Trophoblast cell (in vitro differentiated cells and primary cell): ENCODE results near the gene MND1.

Source experiments
- DNase-seq, 2 donors: peaks; one replicate each; pipeline ENCODE4 v3.0.0-alpha.2; 2016
- H2AFZ ChIP-seq: 2 replicates; pipeline ENCODE4 v1.6.1; 2013; ENCODE audit warnings: low read length, moderate library complexity, mild to moderate bottlenecking; ENCODE audit not compliant: insufficient read depth, poor library complexity
- H2AK5ac ChIP-seq: 2 replicates; pipeline ENCODE4 v1.6.1; 2013; ENCODE audit warnings: mild to moderate bottlenecking, low read length
- H2BK120ac ChIP-seq: 2 replicates; pipeline ENCODE4 v1.6.1; 2013; ENCODE audit warnings: low read length, mild to moderate bottlenecking, moderate library complexity; ENCODE audit not compliant: insufficient read depth, poor library complexity
- H2BK12ac ChIP-seq: 2 replicates; pipeline ENCODE4 v1.6.1; 2013; ENCODE audit warnings: mild to moderate bottlenecking, low read length, moderate library complexity
- H2BK5ac ChIP-seq: 2 replicates; pipeline ENCODE4 v1.6.1; 2013; ENCODE audit warnings: low read length, low read depth, moderate library complexity, mild to moderate bottlenecking; ENCODE audit not compliant: poor library complexity
- H3K14ac ChIP-seq: 2 replicates; pipeline ENCODE4 v1.6.1; 2013; ENCODE audit warnings: mild to moderate bottlenecking, low read length
- H3K18ac ChIP-seq: 2 replicates; pipeline ENCODE4 v1.6.1; 2013; ENCODE audit warnings: mild to moderate bottlenecking, low read length
- H3K23ac ChIP-seq: 2 replicates; pipeline ENCODE4 v1.6.1; 2013; ENCODE audit warnings: low read length
- H3K27ac ChIP-seq: 2 replicates; pipeline ENCODE4 v1.5.1; 2013; ENCODE audit warnings: low read depth, mild to moderate bottlenecking, inconsistent platforms, low read length, moderate library complexity
- H3K27me3 ChIP-seq: 2 replicates; pipeline ENCODE4 v1.6.1; 2013; ENCODE audit warnings: inconsistent platforms, mild to moderate bottlenecking, low read length, moderate library complexity; ENCODE audit not compliant: insufficient read depth
- H3K36me3 ChIP-seq, 2 experiments: 1 replicate in 1 of 2; 2 replicates in 1 of 2; pipeline ENCODE4 v1.6.1; 2013; ENCODE audit warnings: low read length in 2 of 2, mild to moderate bottlenecking in 2 of 2, moderate library complexity in 1 of 2; ENCODE audit not compliant: insufficient read depth in 2 of 2, control insufficient read depth in 1 of 2
- H3K4ac ChIP-seq: 2 replicates; pipeline ENCODE4 v1.6.1; 2013; ENCODE audit warnings: low read depth, mild to moderate bottlenecking, low read length, moderate library complexity
- H3K4me1 ChIP-seq, 2 experiments: 1 replicate in 1 of 2; 2 replicates in 1 of 2; pipeline ENCODE4 v1.6.1; 2013; ENCODE audit warnings: low read length in 2 of 2, mild to moderate bottlenecking in 2 of 2, moderate library complexity in 1 of 2; ENCODE audit not compliant: insufficient read depth in 2 of 2, control insufficient read depth in 1 of 2
- H3K4me2 ChIP-seq: 2 replicates; pipeline ENCODE4 v1.6.1; 2013; ENCODE audit warnings: inconsistent platforms, mild to moderate bottlenecking, low read length, moderate library complexity
- H3K4me3 ChIP-seq: 2 replicates; pipeline ENCODE4 v1.5.1; 2013; ENCODE audit warnings: mild to moderate bottlenecking, low read depth, low read length, inconsistent platforms
- H3K79me1 ChIP-seq: one replicate; pipeline ENCODE4 v1.6.1; 2013; ENCODE audit warnings: low read length
- H3K79me2 ChIP-seq: 2 replicates; pipeline ENCODE4 v1.6.1; 2013; ENCODE audit warnings: low read length, mild to moderate bottlenecking; ENCODE audit not compliant: control insufficient read depth, insufficient read depth, poor library complexity
- H3K9ac ChIP-seq: 2 replicates; pipeline ENCODE4 v1.6.1; 2013; ENCODE audit warnings: mild to moderate bottlenecking, low read length
- H3K9me3 ChIP-seq: 2 replicates; pipeline ENCODE4 v1.6.1; 2013; ENCODE audit warnings: low read depth, mild to moderate bottlenecking, control low read depth, inconsistent platforms, low read length; ENCODE audit not compliant: insufficient read depth
- H4K12ac ChIP-seq: 2 replicates; pipeline ENCODE4 v1.6.1; 2013; ENCODE audit warnings: low read depth, mild to moderate bottlenecking, low read length, moderate library complexity
- H4K8ac ChIP-seq: 2 replicates; pipeline ENCODE4 v1.6.1; 2013; ENCODE audit warnings: low read depth, mild to moderate bottlenecking, low read length, moderate library complexity
- H4K91ac ChIP-seq: one replicate; pipeline ENCODE4 v1.6.1; 2013; ENCODE audit warnings: low read depth, mild to moderate bottlenecking, low read length, moderate library complexity
- WGBS: extraction: QIAGEN DNeasy Blood & Tissue Kit; methylation state at CpG from one replicate; pipeline ENCODE4 v1.1.7; 2013; ENCODE audit warnings: missing lambda C conversion rate; ENCODE audit not compliant: insufficient read length, insufficient coverage; ENCODE audit errors: extremely low coverage; 5-methylcytosine and 5-hydroxymethylcytosine counted together

Gene MND1

DNA sequence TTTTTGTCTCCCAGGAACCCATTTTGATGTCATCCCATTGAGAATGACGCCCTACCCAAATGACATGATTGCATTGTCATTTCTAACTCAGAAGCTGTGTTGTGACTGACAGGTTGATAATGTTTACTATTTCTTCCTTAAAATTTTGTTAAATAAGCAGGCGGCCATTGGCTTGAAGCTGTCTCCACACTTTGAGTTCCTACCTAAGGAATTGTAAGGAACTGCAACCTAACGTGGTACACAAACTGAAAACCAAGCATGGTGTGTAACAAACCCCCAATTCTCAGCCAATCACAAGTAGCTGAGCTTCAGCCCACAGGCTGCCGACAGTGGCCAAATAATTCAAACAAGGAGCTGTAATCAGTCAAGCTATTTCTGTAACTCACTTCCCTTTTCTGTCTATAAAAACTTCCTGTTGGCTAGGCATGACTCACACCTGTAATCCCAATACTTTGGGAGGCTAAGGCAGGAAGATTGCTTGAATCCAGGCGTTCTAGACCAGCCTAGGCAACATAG is 2.9 kb upstream of the MND1 start:
- Histone ChIP-seq H3K23ac (no peak overlapping the region), H2BK5ac (no peak overlapping the region), H2BK120ac (no peak overlapping the region), H3K4me1 (peaks cover 2 to 3% of the 10 kb centered on the region in 2 experiments), H4K91ac (no peak overlapping the region), H3K4ac (no peak overlapping the region), H4K12ac (no peak overlapping the region), H3K4me2 (no peak overlapping the region), H3K79me2 (peaks cover 5% of the 10 kb centered on the region), H3K9me3 (no peaks in the 10 kb centered on the region), H3K9ac (no peak overlapping the region), H2AFZ (no peak overlapping the region), H3K36me3 (no peaks in the 10 kb centered on the region), H2BK12ac (no peak overlapping the region), H3K18ac (no peak overlapping the region), H3K27me3 (no peaks in the 10 kb centered on the region), H3K27ac (no peak overlapping the region), H3K4me3 (no peak overlapping the region), H3K14ac (no peak overlapping the region), H2AK5ac (no peak overlapping the region), H3K79me1 (peaks cover 6% of the 10 kb centered on the region), H4K8ac (no peak overlapping the region)
- WGBS = no CpG with 5 or more reads among the region's 5 CpGs
- peak in 1 of 2 donors; percentile 6 for DNase-seq

DNA sequence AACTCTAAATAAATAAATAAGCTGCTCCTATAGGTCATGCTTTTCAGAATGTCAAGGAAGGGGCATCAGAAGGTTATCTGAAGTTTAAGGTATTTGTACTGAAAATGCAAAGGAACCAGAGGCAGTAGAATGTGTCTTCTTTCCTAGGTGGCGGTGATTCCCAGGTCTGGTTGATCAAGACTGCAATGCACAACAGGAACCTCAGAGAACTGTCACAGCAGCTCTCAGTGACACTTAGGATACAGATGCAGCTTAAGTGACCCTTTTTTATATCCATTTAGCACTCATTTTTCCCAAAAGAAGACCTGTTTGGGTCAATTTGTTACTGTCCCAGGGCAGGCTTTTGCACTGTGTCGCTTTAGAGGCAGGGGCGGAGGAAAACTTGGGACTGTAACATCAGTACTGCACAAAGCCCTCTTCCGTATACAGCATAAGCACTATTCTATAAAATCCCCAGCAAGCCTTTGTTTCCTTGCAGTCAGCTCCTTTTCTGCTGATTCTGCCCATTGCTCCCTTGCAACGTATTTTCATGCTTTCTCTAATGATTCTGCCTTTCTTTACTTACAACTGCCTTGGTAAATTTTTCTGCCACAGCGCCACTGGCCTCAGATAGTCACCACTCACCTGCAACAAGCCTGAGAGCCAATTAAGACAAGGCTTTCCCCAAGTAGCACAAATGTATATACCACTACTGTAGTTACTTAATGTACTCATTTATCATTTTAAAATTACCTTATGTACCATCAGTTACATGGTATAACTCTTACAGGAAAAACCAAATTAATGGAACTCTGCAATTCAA is 1.5 kb upstream of the MND1 start:
- Histone ChIP-seq H3K4me2 (no peak overlapping the region), H2BK120ac (no peak overlapping the region), H3K27ac (no peak overlapping the region), H3K4me3 (no peak overlapping the region), H3K27me3 (no peaks in the 10 kb centered on the region), H4K12ac (no peak overlapping the region), H3K9me3 (no peaks in the 10 kb centered on the region), H2BK5ac (no peak overlapping the region), H2AFZ (no peak overlapping the region), H3K4me1 (peaks cover 2 to 3% of the 10 kb centered on the region in 2 experiments), H4K8ac (no peak overlapping the region), H3K9ac (no peak overlapping the region), H2AK5ac (no peak overlapping the region), H3K14ac (no peak overlapping the region), H4K91ac (no peak overlapping the region), H3K23ac (no peak overlapping the region), H3K79me1 (peaks cover 6% of the 10 kb centered on the region), H3K36me3 (no peaks in the 10 kb centered on the region), H3K18ac (no peak overlapping the region), H3K79me2 (peaks cover 5% of the 10 kb centered on the region), H3K4ac (no peak overlapping the region), H2BK12ac (no peak overlapping the region)
- no peak for DNase-seq
- no CpG with 5 or more reads among the region's 6 CpGs for WGBS

DNA sequence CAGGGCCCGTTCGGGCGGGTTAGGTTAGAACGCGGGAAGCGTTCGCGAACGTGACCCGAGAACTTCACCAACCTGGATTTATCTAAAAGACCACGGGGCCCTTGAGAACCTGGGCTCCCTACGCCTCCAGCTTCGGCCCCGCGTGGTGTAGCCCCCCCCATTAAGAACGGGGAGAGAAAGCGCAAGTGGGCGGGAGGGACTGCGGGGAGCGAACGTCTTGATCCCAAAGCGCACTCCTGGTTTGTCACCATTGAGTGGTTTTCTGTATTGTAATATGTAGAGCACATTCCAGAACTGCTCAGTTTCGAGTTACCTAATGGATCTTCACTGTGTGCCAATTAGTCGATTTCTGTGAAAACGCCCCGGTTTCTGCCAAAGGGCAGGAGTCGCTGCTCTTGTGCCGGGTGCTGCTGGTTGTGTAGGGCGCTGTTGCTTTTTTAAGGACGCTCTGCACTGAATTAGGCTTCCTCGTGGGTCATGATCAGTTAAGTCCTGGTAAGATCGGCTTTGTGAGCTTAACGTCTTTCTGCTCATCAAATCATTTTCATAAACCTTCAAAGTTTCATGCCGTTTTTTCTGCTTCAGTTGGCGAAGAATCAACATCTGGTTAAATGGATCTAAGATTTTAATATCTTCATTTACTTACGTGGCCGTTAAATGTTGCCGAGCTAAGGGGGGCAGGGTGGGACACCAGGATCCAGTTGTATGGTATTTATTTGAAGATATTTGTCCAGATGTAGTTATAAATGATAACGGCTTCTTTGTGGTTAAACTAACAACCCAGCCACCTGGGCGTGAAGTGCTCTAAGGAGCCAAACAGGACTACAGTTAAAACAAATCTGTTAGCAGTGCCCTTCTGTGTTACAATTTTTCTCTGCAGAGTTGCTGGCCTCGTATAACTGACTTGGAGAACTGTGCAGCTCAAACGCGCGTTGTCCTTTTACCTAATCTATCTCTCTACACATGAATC is 809 bp downstream of the MND1 start:
- Histone ChIP-seq H3K18ac (peak overlapping the region; percentile 73), H2BK120ac (peak overlapping the region; percentile 72)
- WGBS = no CpG with 5 or more reads among the region's 44 CpGs

DNA sequence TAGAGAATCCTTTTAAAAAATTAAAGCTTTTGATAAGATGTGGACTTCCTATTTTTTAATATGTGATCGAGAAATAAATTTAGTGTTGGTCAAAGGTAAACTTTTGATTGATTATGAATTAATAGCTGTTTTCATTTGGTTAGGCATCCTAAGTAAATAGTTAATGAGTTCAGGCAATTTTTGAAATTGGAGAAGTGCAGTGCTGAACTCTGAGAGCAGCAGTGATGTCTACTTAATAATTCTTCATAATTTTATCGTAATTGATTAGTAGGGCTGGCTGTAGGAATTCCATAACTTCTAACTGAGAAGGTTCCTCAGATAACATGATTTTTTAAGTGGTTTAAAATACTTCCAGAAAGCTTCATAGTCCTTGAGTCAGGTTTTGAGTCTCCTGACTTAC is 1.5 kb downstream of the MND1 start:
- no peak overlapping the region for H4K91ac ChIP-seq
- no peak overlapping the region for H2BK5ac ChIP-seq
- no peaks in the 10 kb centered on the region for H3K36me3 ChIP-seq
- H2AFZ ChIP-seq = no peak overlapping the region
- H4K8ac ChIP-seq = no peak overlapping the region
- H3K9ac ChIP-seq = no peak overlapping the region
- H3K18ac ChIP-seq = no peak overlapping the region
- no peaks in the 10 kb centered on the region for H3K9me3 ChIP-seq
- no peak overlapping the region for H2BK12ac ChIP-seq
- H4K12ac ChIP-seq = no peak overlapping the region
- WGBS = no CpG with 5 or more reads among the region's 2 CpGs
- peaks cover 6% of the 10 kb centered on the region for H3K79me1 ChIP-seq
- H3K4me3 ChIP-seq = no peak overlapping the region
- H3K4me2 ChIP-seq = no peak overlapping the region
- H3K4ac ChIP-seq = no peak overlapping the region
- H3K23ac ChIP-seq = no peak overlapping the region
- H3K4me1 ChIP-seq = peaks cover 2 to 3% of the 10 kb centered on the region in 2 experiments
- peaks cover 5% of the 10 kb centered on the region for H3K79me2 ChIP-seq
- H3K14ac ChIP-seq = no peak overlapping the region
- DNase-seq = no peak
- H2AK5ac ChIP-seq = no peak overlapping the region
- no peak overlapping the region for H2BK120ac ChIP-seq
- no peak overlapping the region for H3K27ac ChIP-seq
- no peaks in the 10 kb centered on the region for H3K27me3 ChIP-seq

More for the DNA sequence above, 809 bp downstream of the MND1 start:
- Histone ChIP-seq H3K27me3 (no peaks in the 10 kb centered on the region), H3K4me3 (peak overlapping the region; percentile 83), H3K4ac (peak overlapping the region; percentile 29), H2BK12ac (no peak overlapping the region), H4K91ac (peak overlapping the region; percentile 68), H3K9ac (peak overlapping the region; percentile 89), H3K79me1 (peaks cover 6% of the 10 kb centered on the region), H3K79me2 (peaks cover 5% of the 10 kb centered on the region), H3K23ac (no peak overlapping the region), H3K9me3 (no peaks in the 10 kb centered on the region), H3K4me2 (peak overlapping the region; percentile 100), H2AFZ (peak overlapping the region; percentile 84), H4K8ac (peak overlapping the region; percentile 65), H2BK5ac (peak overlapping the region; percentile 68), H3K14ac (peak overlapping the region; percentile 95), H3K4me1 (peaks cover 2 to 3% of the 10 kb centered on the region in 2 experiments), H2AK5ac (no peak overlapping the region), H4K12ac (peak overlapping the region; percentile 66), H3K36me3 (no peaks in the 10 kb centered on the region), H3K27ac (peak overlapping the region; percentile 7)
- DNase-seq = peak; percentile 27 to 58
